HS-5 (cell line): Measurements from ENCODE around the gene KCNIP4.
"Not testable (repeated sequence)": the region's sequence is repeated elsewhere in the genome, so short reads cannot be mapped to it uniquely, and the experiment has no call there.

Experiments used
- DNase-seq: peaks from one replicate; pipeline ENCODE4 v3.0.0-alpha.2; 2012; ENCODE audit warnings: low read depth

KCNIP4 gene

GRCh38 chr4:20754036-20754435 is 1194.5 kb downstream of the KCNIP4 start:
- DNase-seq = no peak

DNA sequence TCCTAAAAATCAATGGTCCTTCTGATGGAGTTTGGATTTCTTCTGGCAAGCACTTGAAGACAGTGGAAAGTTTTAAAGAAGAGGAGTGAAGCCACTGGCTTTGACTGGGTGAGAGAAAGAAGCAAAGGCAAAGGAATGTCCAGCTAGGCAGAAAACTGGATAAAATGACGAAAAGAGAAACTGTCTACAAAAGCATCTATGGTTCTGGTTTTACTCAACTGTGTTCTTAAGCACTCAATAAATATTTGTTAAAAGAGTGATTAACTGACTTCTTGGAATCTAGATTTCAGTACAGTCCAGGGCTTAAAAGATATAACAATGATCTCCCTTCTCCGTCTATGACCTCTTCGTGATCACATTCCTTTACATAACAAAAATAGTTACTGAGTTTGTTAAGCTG is 1195.9 kb downstream of the KCNIP4 start:
- no peak for DNase-seq

DNA sequence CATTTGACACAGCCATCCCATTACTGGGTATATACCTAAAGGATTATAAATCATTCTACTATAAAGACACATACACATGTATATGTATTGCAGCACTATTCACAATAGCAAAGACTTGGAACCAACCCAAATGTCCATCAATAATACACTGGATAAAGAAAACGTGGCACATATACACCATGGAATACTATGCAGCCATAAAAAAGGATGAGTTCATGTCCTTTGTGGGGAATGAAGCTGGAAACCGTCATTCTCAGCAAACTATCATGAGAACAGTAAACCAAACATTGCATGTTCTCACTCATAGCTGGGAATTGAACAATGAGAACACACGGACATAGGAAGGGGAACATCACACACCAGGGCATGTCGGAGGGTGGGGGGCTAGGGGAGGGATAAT is 1202.6 kb downstream of the KCNIP4 start:
- DNase-seq = not testable (repeated sequence)

GRCh38 chr4:20735931-20736330 is 1212.6 kb downstream of the KCNIP4 start:
- no peak for DNase-seq

DNA sequence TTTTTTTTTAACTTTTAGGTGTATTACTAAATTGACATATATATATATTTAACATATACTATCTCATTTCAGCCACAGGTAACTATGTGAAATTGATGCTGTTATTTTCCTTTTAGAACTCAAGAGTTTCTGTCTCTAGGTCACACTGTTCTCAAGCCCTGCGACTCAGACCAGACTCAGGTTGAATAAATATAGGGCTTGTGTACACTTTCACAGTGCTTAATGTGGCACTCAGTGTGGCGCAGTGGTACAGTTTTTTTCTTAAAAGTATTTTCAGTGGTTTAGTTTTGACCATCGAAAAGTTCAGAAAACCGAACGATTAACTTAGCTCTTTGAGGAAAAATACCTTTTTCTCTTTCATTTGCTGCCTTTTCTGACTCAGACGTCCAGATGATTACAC is 1223.7 kb downstream of the KCNIP4 start:
- DNase-seq = no peak

GRCh38 chr4:20723463-20723862 is 1225.1 kb downstream of the KCNIP4 start:
- DNase-seq = no peak

DNA sequence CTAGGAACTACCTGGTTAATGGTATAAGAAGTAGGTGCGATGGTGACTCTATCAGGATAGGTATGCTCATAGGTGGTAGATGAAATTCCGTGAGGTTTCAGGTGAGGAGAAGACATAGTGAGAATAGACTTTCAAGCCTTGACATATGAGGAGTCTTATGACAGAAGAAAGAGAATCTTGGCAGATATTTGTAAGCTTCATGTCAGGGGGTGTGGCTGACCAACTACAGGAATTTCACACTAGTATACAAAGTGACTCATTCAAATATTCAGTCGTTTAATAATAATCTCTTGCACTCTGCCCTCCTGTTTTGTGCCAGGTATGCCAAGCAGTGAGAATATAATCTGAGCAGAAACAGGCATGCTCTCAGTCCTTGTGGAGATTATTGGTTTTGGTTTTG is 1225.6 kb downstream of the KCNIP4 start:
- DNase-seq = peak; percentile 11

DNA sequence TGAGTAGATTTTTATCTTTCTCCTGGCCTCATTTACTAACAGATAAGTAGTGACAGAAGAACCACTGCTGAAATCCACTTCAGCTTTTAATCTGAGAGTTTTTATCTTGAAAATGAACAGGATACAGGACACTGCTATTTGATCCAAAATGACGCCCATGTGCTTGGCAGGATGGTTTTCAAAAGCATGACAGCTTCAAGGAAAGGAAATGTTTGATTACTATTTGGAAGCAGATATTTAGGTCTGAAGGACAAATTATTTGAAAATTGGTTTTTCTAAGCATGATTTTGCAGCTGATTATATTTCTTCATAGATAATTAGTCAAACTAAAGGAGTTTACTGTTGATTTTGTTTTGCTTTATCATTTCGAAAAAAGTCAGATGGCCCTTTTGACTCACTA is 1237.2 kb downstream of the KCNIP4 start:
- no peak for DNase-seq

- peak; percentile 75 for DNase-seq
Measured at GRCh38 chr4:20700007-20700761, 1248.4 kb downstream of the KCNIP4 start, which contains the start of gene PACRGL. PACRGL (plus strand) TSS chr4:20700458; CDS start chr4:20704482, 4,024 bp downstream.

DNA sequence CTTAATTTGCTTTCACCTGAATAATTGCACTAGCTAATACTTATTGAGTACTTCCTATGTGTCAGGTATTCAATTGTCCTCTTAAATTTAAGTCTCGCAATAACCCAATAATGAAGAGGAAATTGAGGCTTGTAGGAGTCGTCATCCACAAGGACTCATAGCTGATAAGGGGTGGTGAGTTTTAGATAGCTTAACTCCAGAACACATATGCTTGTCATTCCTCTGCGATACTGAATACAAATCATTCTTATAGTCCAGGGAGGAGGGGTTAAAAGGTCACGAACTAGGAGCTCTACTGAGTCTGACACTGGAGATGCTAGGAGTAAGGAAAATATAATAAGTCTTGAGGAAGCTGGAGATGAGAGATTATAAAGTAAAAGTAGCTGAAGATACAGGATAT is 1249.8 kb downstream of the KCNIP4 start:
- DNase-seq = no peak

- no peak for DNase-seq
Measured at GRCh38 chr4:20698382-20698781, 1250.2 kb downstream of the KCNIP4 start.

- no peak for DNase-seq
Measured at GRCh38 chr4:20696815-20697214, 1251.8 kb downstream of the KCNIP4 start.

DNA sequence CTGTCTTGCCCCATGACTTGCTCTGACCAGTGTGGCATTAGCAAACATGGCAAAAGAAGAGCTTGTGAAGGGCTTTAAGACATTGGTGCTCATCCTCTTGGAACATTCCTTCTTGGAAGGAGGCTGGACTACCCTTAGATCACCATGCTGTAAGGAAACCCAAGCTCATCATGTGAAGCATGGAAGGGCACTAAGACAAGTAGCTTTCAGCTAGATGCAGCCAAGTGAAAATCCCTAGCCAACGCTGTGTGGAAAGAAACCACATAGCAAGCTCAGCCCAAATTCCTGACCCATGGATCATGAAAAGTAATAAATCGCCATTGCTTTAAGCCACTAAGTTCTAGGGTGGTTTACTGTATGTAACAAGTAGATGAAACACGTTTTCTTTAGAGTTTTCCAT is 1260.7 kb downstream of the KCNIP4 start:
- DNase-seq = peak; percentile 48

DNA sequence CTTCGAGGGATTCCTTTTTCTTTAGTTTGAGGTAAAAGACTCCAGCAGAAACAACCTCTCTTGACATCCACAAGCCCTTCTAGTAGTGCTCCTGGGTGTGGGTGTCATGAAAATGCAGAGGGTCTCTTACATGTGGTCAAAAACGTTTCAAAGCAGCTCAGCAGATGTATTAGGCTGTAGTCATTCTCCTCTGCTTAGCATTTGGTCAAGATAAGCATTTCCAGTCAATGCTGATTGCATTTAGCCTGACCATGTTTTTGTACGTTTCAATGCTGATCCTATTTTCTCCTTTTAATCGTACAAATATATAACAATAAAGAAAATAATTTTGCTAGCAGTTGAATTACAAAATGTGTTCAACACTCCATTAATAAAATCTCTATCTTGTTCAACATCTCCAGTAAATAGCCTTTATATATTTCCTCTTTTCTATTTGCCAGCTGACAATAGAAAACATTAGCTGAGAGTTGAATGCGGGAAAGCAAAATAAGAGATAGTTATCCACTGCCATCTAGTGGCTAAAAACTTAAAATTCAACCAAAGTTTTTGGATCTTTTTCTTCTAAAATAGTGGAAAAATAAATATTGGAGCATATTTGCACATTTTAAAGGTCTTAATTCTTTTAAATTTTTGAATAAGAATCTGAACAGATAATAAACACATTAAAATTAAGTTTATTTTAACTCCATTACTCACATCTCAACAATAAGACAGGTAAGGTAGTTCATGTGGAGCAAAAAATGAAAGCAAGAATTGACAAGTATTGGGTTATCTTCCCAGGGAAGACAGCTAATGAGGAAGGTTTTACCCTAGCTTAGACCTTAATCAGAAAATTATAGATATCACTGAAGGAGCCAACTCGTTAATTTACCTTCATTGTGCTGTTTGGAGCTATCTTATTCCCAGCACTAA is 1263.5 kb downstream of the KCNIP4 start:
- DNase-seq = no peak

DNA sequence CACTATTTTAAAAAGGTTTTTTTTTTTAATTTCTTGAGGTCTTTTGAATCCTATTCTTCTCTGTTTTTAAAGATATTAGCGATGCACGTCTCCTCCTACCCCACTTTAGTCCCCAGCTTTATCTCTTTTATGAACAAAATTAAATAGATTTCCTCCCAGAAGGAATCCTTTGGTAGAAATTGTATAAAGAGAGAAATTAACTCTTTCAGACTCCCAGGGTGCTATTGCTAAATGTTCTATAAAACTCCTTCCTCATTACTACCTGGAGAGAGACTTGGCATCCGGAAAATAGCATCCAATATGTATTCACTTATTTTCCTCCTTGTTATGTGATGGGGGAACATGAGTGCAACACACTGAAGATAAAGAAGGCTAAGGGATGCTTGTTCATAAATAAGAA is 1264.8 kb downstream of the KCNIP4 start:
- no peak for DNase-seq

GRCh38 chr4:20682853-20683252 is 1265.7 kb downstream of the KCNIP4 start:
- no peak for DNase-seq

DNA sequence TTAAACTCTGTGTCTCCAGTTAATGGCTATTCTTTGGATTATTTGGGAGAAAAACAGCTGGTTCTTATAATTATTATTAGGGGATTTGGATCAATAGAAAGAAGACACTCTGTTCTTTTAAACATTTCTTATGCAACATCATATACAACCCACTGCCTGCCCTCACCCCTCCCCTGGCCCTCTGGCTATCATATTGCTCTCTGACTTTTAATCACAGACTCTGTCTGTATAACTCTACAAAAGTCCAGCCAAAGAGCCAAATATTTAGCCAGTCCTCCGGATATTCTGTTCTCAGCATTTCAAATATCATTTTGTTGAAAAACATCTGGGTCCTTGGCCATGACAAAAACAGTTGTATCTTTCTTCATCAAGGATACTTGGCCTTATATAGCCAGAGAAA is 1267.3 kb downstream of the KCNIP4 start:
- DNase-seq = no peak

DNA sequence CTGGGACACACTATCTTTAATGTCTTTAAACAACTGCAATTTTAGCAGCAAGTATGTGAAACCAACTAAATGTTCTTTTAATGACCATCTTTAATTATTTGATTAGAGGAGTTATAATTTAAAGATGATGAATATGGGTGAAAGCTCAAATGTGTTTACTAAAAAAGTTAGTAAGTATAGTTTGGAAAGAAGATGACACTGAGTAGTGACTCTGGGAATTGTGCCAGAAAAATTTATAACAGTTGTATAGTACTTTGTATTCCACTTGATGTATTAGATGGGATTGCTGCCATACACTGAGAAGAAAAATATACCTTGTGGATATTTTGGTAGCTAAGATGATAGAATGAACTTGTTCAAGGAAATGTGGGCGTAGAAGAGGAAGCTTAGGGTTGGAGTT is 1267.8 kb downstream of the KCNIP4 start:
- DNase-seq = no peak

GRCh38 chr4:20679951-20680350 is 1268.6 kb downstream of the KCNIP4 start:
- DNase-seq = no peak
